ENCODE measurements around the gene AKIRIN2.

The AKIRIN2 gene

GRCh38 chr6:87660226-87660911, 41.7 kb downstream of the AKIRIN2 start:
- Mint-ChIP-seq H3K27ac (no peak overlapping the region), H3K4me3 (no peak overlapping the region), H3K9me3 (no peaks in the 10 kb centered on the region), H3K27me3 (no peaks in the 10 kb centered on the region), H3K36me3 (ENCODE audit: low read depth) (peaks cover 60% of the 10 kb centered on the region), H3K4me1 (ENCODE audit: low read depth) (peaks cover 8% of the 10 kb centered on the region)

- H3K4me3 Mint-ChIP-seq, result no peak overlapping the region
- H3K9me3 Mint-ChIP-seq, result peaks cover 4% of the 10 kb centered on the region
- H3K27ac Mint-ChIP-seq, result no peak overlapping the region
- H3K4me1 Mint-ChIP-seq (ENCODE audit: low read depth), result peaks cover 13% of the 10 kb centered on the region
- no peaks in the 10 kb centered on the region for H3K27me3 Mint-ChIP-seq
- peaks cover 70% of the 10 kb centered on the region for H3K36me3 Mint-ChIP-seq (ENCODE audit: low read depth)
Observed at GRCh38 chr6:87658516-87658915, 43.5 kb downstream of the AKIRIN2 start.

GRCh38 chr6:87656857-87657256, 45.2 kb downstream of the AKIRIN2 start:
- Mint-ChIP-seq H3K27ac (no peak overlapping the region), H3K4me1 (ENCODE audit: low read depth) (peaks cover 18% of the 10 kb centered on the region), H3K36me3 (ENCODE audit: low read depth) (peaks cover 75% of the 10 kb centered on the region), H3K4me3 (no peak overlapping the region), H3K27me3 (no peaks in the 10 kb centered on the region), H3K9me3 (peaks cover 4% of the 10 kb centered on the region)

- Mint-ChIP-seq H3K4me1 (ENCODE audit: low read depth) (peaks cover 18% of the 10 kb centered on the region), H3K27me3 (no peaks in the 10 kb centered on the region), H3K9me3 (peaks cover 4% of the 10 kb centered on the region), H3K4me3 (no peak overlapping the region), H3K36me3 (ENCODE audit: low read depth) (peaks cover 70% of the 10 kb centered on the region), H3K27ac (no peak overlapping the region)
Observed at GRCh38 chr6:87655824-87656223, 46.2 kb downstream of the AKIRIN2 start.

GRCh38 chr6:87654875-87655454, 47.1 kb downstream of the AKIRIN2 start:
- H3K4me3 Mint-ChIP-seq, result no peak overlapping the region
- peaks cover 65% of the 10 kb centered on the region for H3K36me3 Mint-ChIP-seq (ENCODE audit: low read depth)
- H3K27me3 Mint-ChIP-seq, result no peaks in the 10 kb centered on the region
- H3K9me3 Mint-ChIP-seq, result peaks cover 4% of the 10 kb centered on the region
- no peak overlapping the region for H3K27ac Mint-ChIP-seq
- H3K4me1 Mint-ChIP-seq (ENCODE audit: low read depth), result peaks cover 18% of the 10 kb centered on the region

- H3K36me3 Mint-ChIP-seq (ENCODE audit: low read depth), result peaks cover 62% of the 10 kb centered on the region
- no peak overlapping the region for H3K27ac Mint-ChIP-seq
- no peaks in the 10 kb centered on the region for H3K27me3 Mint-ChIP-seq
- peaks cover 18% of the 10 kb centered on the region for H3K4me1 Mint-ChIP-seq (ENCODE audit: low read depth)
- H3K4me3 Mint-ChIP-seq, result no peak overlapping the region
- peaks cover 4% of the 10 kb centered on the region for H3K9me3 Mint-ChIP-seq
Observed at GRCh38 chr6:87654122-87654521, 47.9 kb downstream of the AKIRIN2 start.

- H3K9me3 Mint-ChIP-seq, result peaks cover 4% of the 10 kb centered on the region
- H3K27me3 Mint-ChIP-seq, result no peaks in the 10 kb centered on the region
- H3K27ac Mint-ChIP-seq, result peak overlapping the region; percentile 41
- H3K4me1 Mint-ChIP-seq (ENCODE audit: low read depth), result peaks cover 18% of the 10 kb centered on the region
- H3K4me3 Mint-ChIP-seq, result no peak overlapping the region
- H3K36me3 Mint-ChIP-seq (ENCODE audit: low read depth), result peaks cover 57% of the 10 kb centered on the region
Observed at GRCh38 chr6:87653074-87653962, 48.7 kb downstream of the AKIRIN2 start.

- Mint-ChIP-seq H3K4me1 (ENCODE audit: low read depth) (peaks cover 14% of the 10 kb centered on the region), H3K4me3 (peak overlapping the region; percentile 61), H3K9me3 (no peaks in the 10 kb centered on the region), H3K27ac (no peak overlapping the region), H3K27me3 (no peaks in the 10 kb centered on the region), H3K36me3 (ENCODE audit: low read depth) (peaks cover 6% of the 10 kb centered on the region)
Observed at GRCh38 chr6:87645080-87645479, 57.0 kb downstream of the AKIRIN2 start.

- no peaks in the 10 kb centered on the region for H3K27me3 Mint-ChIP-seq
- no peak overlapping the region for H3K4me3 Mint-ChIP-seq
- H3K27ac Mint-ChIP-seq, result no peak overlapping the region
- no peaks in the 10 kb centered on the region for H3K9me3 Mint-ChIP-seq
- H3K4me1 Mint-ChIP-seq (ENCODE audit: low read depth), result peaks cover 14% of the 10 kb centered on the region
- peaks cover 22% of the 10 kb centered on the region for H3K36me3 Mint-ChIP-seq (ENCODE audit: low read depth)
Observed at GRCh38 chr6:87641065-87641692, 60.9 kb downstream of the AKIRIN2 start.

GRCh38 chr6:87639373-87639772, 62.7 kb downstream of the AKIRIN2 start:
- Mint-ChIP-seq H3K27me3 (no peaks in the 10 kb centered on the region), H3K4me3 (no peak overlapping the region), H3K9me3 (no peaks in the 10 kb centered on the region), H3K36me3 (ENCODE audit: low read depth) (peaks cover 32% of the 10 kb centered on the region), H3K27ac (no peak overlapping the region), H3K4me1 (ENCODE audit: low read depth) (peaks cover 5% of the 10 kb centered on the region)

- H3K36me3 Mint-ChIP-seq (ENCODE audit: low read depth), result peaks cover 43% of the 10 kb centered on the region
- H3K4me1 Mint-ChIP-seq (ENCODE audit: low read depth), result peaks cover 5% of the 10 kb centered on the region
- no peaks in the 10 kb centered on the region for H3K9me3 Mint-ChIP-seq
- H3K27me3 Mint-ChIP-seq, result no peaks in the 10 kb centered on the region
- H3K4me3 Mint-ChIP-seq, result no peak overlapping the region
- H3K27ac Mint-ChIP-seq, result no peak overlapping the region
Observed at GRCh38 chr6:87637106-87637505, 64.9 kb downstream of the AKIRIN2 start.

- Mint-ChIP-seq H3K9me3 (no peaks in the 10 kb centered on the region), H3K4me1 (ENCODE audit: low read depth) (peaks cover 5% of the 10 kb centered on the region), H3K36me3 (ENCODE audit: low read depth) (peaks cover 45% of the 10 kb centered on the region), H3K4me3 (no peak overlapping the region), H3K27me3 (no peaks in the 10 kb centered on the region), H3K27ac (no peak overlapping the region)
Observed at GRCh38 chr6:87636315-87636714, 65.7 kb downstream of the AKIRIN2 start.

GRCh38 chr6:87633851-87634250, 68.2 kb downstream of the AKIRIN2 start:
- Mint-ChIP-seq H3K36me3 (ENCODE audit: low read depth) (peaks cover 45% of the 10 kb centered on the region), H3K27me3 (no peaks in the 10 kb centered on the region), H3K27ac (no peak overlapping the region), H3K4me1 (ENCODE audit: low read depth) (no peaks in the 10 kb centered on the region), H3K9me3 (no peaks in the 10 kb centered on the region), H3K4me3 (no peak overlapping the region)

- Mint-ChIP-seq H3K9me3 (no peaks in the 10 kb centered on the region), H3K36me3 (ENCODE audit: low read depth) (peaks cover 36% of the 10 kb centered on the region), H3K4me3 (no peak overlapping the region), H3K27me3 (no peaks in the 10 kb centered on the region), H3K4me1 (ENCODE audit: low read depth) (no peaks in the 10 kb centered on the region), H3K27ac (no peak overlapping the region)
Observed at GRCh38 chr6:87630746-87631145, 71.3 kb downstream of the AKIRIN2 start.

- H3K27me3 Mint-ChIP-seq, result no peaks in the 10 kb centered on the region
- no peak overlapping the region for H3K4me3 Mint-ChIP-seq
- H3K9me3 Mint-ChIP-seq, result no peaks in the 10 kb centered on the region
- H3K36me3 Mint-ChIP-seq (ENCODE audit: low read depth), result peaks cover 42% of the 10 kb centered on the region
- no peaks in the 10 kb centered on the region for H3K4me1 Mint-ChIP-seq (ENCODE audit: low read depth)
- H3K27ac Mint-ChIP-seq, result no peak overlapping the region
Observed at GRCh38 chr6:87628881-87629280, 73.2 kb downstream of the AKIRIN2 start.

All from stimulated activated naive CD8-positive, alpha-beta T cell treated with anti-CD3 and anti-CD28 coated beads, Interleukin-15, Interleukin-2, amounts not matched to agents 100 ng/mL and 50 ng/mL, for 24 hours (primary cell).